Right lobe of liver (tissue), 6 donors: ENCODE measurements around the gene MYOM3. TPM values are rescaled to one million over a fixed set of nuclear protein-coding genes. Genes with fewer than 3 reads are reported as not detected.

ENCODE experiments used
- ATAC-seq, 4 donors: fragments of 200-7000 bp; cut with Tn5 transposase; one replicate each; pipeline ENCODE4 v1.9.1; 2020; ENCODE audit warnings: mild to moderate bottlenecking in 4 of 4, moderate library complexity in 4 of 4
- DNase-seq, 3 donors: peaks; one replicate each; pipeline ENCODE4 v3.0.0-alpha.2; 2020
- H3K27ac ChIP-seq, 3 donors: fragments of 200-600 bp; one replicate each; pipeline ENCODE4 v1.8.0; 2022
- H3K27me3 ChIP-seq, 2 donors: fragments of 200-600 bp; one replicate each; pipeline ENCODE4 v1.8.0; 2022
- H3K36me3 ChIP-seq, 4 donors: fragments of 200-600 bp; sonication (generic) in 1 of 4; one replicate each; pipeline versions ENCODE4 v1.5.1 to v1.8.0; 2017 to 2022; ENCODE audit warnings: control low read depth in 1 of 4
- H3K4me1 ChIP-seq, 4 donors: fragments of 200-600 bp; sonication (generic) in 1 of 4; one replicate each; pipeline versions ENCODE4 v1.5.1 to v1.8.0; 2017 to 2022; ENCODE audit warnings: control low read depth in 1 of 4
- H3K4me3 ChIP-seq, 3 donors: fragments of 200-600 bp; one replicate each; pipeline ENCODE4 v1.8.0; 2022
- H3K9me3 ChIP-seq, 4 donors: fragments of 200-600 bp; sonication (generic) in 1 of 4; one replicate each; pipeline versions ENCODE4 v1.5.1 to v1.8.0; 2017 to 2022; ENCODE audit warnings: control low read depth in 1 of 4
- POLR2A ChIP-seq: fragments of 450-650 bp; IDR thresholded peaks from one replicate; pipeline ENCODE4 v1.6.1; 2017; ENCODE audit warnings: antibody characterized with exemption, mild to moderate bottlenecking
- whole genome bisulfite sequencing: methylation state at CpG from one replicate; pipeline ENCODE4 v1.1.6; 2018; ENCODE audit warnings: low coverage, low lambda C conversion rate; ENCODE audit not compliant: insufficient coverage; ENCODE audit errors: missing lambda C conversion rate; 5-methylcytosine and 5-hydroxymethylcytosine counted together
- intact Hi-C, 2 donors: fragments of 100-400 bp; cut with DNase I; formaldehyde crosslinking; loops; one replicate each; pipeline versions ENCODE4 v1.11.2 to v1.14.1; 2022
- total RNA-seq, 6 experiments: library from RNA; depleted of rRNA in 2 of 6; stranded (reverse); fragments of >200 nt in 2 of 6; fragmentation: NEBNext Ultra II Directional in 3 of 6; extraction: Animal tissue kit (Norgen Biotek cat#: 25700) in 3 of 6; gene quantifications; one replicate each; pipeline versions ENCODE4 v1.1.0 to v1.2.4, GENCODE V29; 2016 to 2023
- TF ChIP-seq, protein P1 (sequence below), 4 donors: fragments of 200-600 bp in 3 of 4; fragments of 450-650 bp in 1 of 4; IDR thresholded peaks; one replicate each; pipeline versions ENCODE4 v1.5.1 to v1.8.0; 2016 to 2022; ENCODE audit warnings: antibody characterized with exemption in 4 of 4, mild to moderate bottlenecking in 2 of 4
- donor health status: DM: no; HTN: yes; CAD: no.
- donor health status: DM: no; HTN: no; CAD: no.
- donor health status: DM: no; HTN: no; CAD: no.
- donor health status: DM: no; HTN: yes; CAD: no.
- donor health status: DM: no; HTN: yes; CAD: no.

Gene MYOM3
- total RNA-seq, 6 experiments from 2014 or later, result 0.04 to 0.37 (median 0.13) TPM

DNA sequence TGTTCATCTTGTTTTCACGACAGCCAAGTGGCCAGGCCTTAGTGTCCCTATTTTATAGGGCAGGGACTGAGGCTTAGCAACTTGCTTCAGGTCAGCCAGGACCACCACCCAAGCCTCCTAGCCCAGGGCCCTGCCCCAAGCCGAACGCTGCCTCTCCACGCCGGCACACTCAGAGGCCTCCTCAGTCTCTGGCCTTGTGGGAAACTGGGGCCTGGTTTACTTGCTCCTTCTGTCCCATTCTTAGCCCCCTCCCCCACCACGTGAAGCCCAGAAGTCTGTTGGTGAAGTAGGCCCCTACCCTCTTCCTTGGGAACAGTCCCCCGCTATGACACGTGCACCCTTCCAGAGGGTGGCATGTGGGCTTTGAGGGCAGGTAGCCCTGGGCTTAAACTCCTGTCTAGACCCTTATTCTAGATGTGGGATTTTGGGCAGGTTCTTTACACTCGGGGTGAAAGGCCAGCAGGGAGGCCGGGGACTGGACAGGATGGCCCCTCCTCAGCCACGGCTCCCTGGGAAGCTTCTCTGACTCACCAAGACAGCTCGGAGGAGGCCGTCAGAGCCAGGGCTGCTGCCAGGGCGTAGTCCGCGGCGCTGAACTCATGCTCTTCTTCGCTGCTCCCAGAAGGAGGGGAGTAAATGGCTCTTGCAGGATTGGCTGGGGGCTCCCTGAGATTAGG is 4.3 kb downstream of the MYOM3 start:
- H3K9me3 ChIP-seq, result no peaks in the 10 kb centered on the region
- H3K36me3 ChIP-seq, result no peaks in the 10 kb centered on the region
- no peaks in the 10 kb centered on the region for H3K27me3 ChIP-seq
- no peaks in the 10 kb centered on the region for H3K4me1 ChIP-seq
- ATAC-seq (no peak), DNase-seq (no peak)
- WGBS, result 75% methylated on average over 4 of the region's 18 CpGs
- no peak for TF ChIP-seq POLR2A
- TF ChIP-seq, protein P1, sequence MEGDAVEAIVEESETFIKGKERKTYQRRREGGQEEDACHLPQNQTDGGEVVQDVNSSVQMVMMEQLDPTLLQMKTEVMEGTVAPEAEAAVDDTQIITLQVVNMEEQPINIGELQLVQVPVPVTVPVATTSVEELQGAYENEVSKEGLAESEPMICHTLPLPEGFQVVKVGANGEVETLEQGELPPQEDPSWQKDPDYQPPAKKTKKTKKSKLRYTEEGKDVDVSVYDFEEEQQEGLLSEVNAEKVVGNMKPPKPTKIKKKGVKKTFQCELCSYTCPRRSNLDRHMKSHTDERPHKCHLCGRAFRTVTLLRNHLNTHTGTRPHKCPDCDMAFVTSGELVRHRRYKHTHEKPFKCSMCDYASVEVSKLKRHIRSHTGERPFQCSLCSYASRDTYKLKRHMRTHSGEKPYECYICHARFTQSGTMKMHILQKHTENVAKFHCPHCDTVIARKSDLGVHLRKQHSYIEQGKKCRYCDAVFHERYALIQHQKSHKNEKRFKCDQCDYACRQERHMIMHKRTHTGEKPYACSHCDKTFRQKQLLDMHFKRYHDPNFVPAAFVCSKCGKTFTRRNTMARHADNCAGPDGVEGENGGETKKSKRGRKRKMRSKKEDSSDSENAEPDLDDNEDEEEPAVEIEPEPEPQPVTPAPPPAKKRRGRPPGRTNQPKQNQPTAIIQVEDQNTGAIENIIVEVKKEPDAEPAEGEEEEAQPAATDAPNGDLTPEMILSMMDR (IDR thresholded peaks at IDR 0.05), result no peak
- H3K27ac ChIP-seq, result no peak overlapping the region
- no peak overlapping the region for H3K4me3 ChIP-seq
- intact Hi-C loops, result no loop called here

- Histone ChIP-seq H3K4me1 (no peaks in the 10 kb centered on the region), H3K27me3 (no peaks in the 10 kb centered on the region), H3K36me3 (no peaks in the 10 kb centered on the region), H3K9me3 (no peaks in the 10 kb centered on the region), H3K27ac (no peak overlapping the region), H3K4me3 (no peak overlapping the region)
- 80% methylated on average over 2 of the region's 19 CpGs for WGBS
- ATAC-seq (no peak), DNase-seq (no peak)
- TF ChIP-seq, protein P1 (IDR thresholded peaks at IDR 0.05), result no peak
- no peak for TF ChIP-seq POLR2A
- intact Hi-C loops, result no loop called here
Observed at GRCh38 chr1:24105368-24106160, 6.4 kb downstream of the MYOM3 start.

GRCh38 chr1:24104854-24105253 is 7.1 kb downstream of the MYOM3 start:
- no peak for ATAC-seq
- DNase-seq, result no peak
- H3K4me3 ChIP-seq, result no peak overlapping the region
- intact Hi-C loops, result no loop called here
- no peaks in the 10 kb centered on the region for H3K27me3 ChIP-seq
- WGBS, result 80% methylated on average over 1 of the region's 7 CpGs
- no peaks in the 10 kb centered on the region for H3K9me3 ChIP-seq
- no peaks in the 10 kb centered on the region for H3K4me1 ChIP-seq
- H3K27ac ChIP-seq, result no peak overlapping the region
- no peaks in the 10 kb centered on the region for H3K36me3 ChIP-seq
- TF ChIP-seq, protein P1 (IDR thresholded peaks at IDR 0.05), result no peak
- TF ChIP-seq POLR2A, result no peak

GRCh38 chr1:24103879-24104278 is 8.1 kb downstream of the MYOM3 start:
- TF ChIP-seq, protein P1 (IDR thresholded peaks at IDR 0.05), result no peak
- no peak for TF ChIP-seq POLR2A
- intact Hi-C loops, result no loop called here
- H3K27me3 ChIP-seq, result no peaks in the 10 kb centered on the region
- no peaks in the 10 kb centered on the region for H3K9me3 ChIP-seq
- WGBS, result 96% methylated on average over 3 of the region's 3 CpGs
- ATAC-seq, result no peak
- H3K27ac ChIP-seq, result no peak overlapping the region
- no peak overlapping the region for H3K4me3 ChIP-seq
- DNase-seq, result no peak
- no peaks in the 10 kb centered on the region for H3K4me1 ChIP-seq
- no peaks in the 10 kb centered on the region for H3K36me3 ChIP-seq
